Fibroblast of lung (primary cell): ENCODE results near the gene SLC28A1. TPM values are rescaled to one million over a fixed set of nuclear protein-coding genes. Genes with fewer than 3 reads are reported as not detected.

Source experiments
- DNase-seq, 2 donors: peaks; one replicate each; pipeline versions ENCODE4 v3.0.0 to v3.0.0-alpha.2; 2010; ENCODE audit warnings: low read depth in 2 of 2
- H2AFZ ChIP-seq: 2 replicates; pipeline ENCODE4 v1.5.1; 2012; ENCODE audit warnings: low read length, control low read depth, inconsistent platforms
- H3K27ac ChIP-seq: 2 replicates; pipeline ENCODE4 v1.5.1; 2011; ENCODE audit warnings: low read length, control low read depth; ENCODE audit not compliant: insufficient read depth
- H3K27me3 ChIP-seq: 2 replicates; pipeline ENCODE4 v1.5.1; 2011; ENCODE audit warnings: mild to moderate bottlenecking, low read length; ENCODE audit not compliant: control insufficient read depth, insufficient read depth
- H3K36me3 ChIP-seq: 2 replicates; pipeline ENCODE4 v1.5.1; 2011; ENCODE audit warnings: low read length; ENCODE audit not compliant: control insufficient read depth, insufficient read depth
- H3K4me1 ChIP-seq: 2 replicates; pipeline ENCODE4 v1.5.1; 2011; ENCODE audit warnings: low read length; ENCODE audit not compliant: control insufficient read depth, insufficient read depth; ENCODE audit errors: extremely low read depth
- H3K4me2 ChIP-seq: 2 replicates; pipeline ENCODE4 v1.5.1; 2011; ENCODE audit warnings: low read length, control low read depth; ENCODE audit not compliant: insufficient read depth; ENCODE audit errors: extremely low read depth
- H3K4me3 ChIP-seq, 4 experiments: fragments of 200-600 bp in 1 of 4; sonication (generic) in 1 of 4; replicated peaks in 1 of 4; 2 replicates each; pipeline ENCODE4 v1.5.1; 2011 to 2016; ENCODE audit warnings: low read length in 4 of 4, low read depth in 3 of 4, mild to moderate bottlenecking in 3 of 4, control low read depth in 2 of 4, inconsistent platforms in 1 of 4, mixed read lengths in 1 of 4; ENCODE audit not compliant: insufficient read depth in 1 of 4; ENCODE audit errors: control extremely low read depth in 1 of 4
- H3K79me2 ChIP-seq: 2 replicates; pipeline ENCODE4 v1.5.1; 2012; ENCODE audit warnings: mild to moderate bottlenecking, low read length, inconsistent platforms; ENCODE audit not compliant: control insufficient read depth, insufficient read depth
- H3K9ac ChIP-seq: 2 replicates; pipeline ENCODE4 v1.5.1; 2011; ENCODE audit warnings: mild to moderate bottlenecking, low read length, control low read depth; ENCODE audit not compliant: insufficient read depth
- H3K9me3 ChIP-seq: 2 replicates; pipeline ENCODE4 v1.5.1; 2012; ENCODE audit warnings: low read depth, low read length; ENCODE audit not compliant: control insufficient read depth, insufficient read depth
- H4K20me1 ChIP-seq: 2 replicates; pipeline ENCODE4 v1.5.1; 2011; ENCODE audit warnings: low read length; ENCODE audit not compliant: control insufficient read depth, insufficient read depth; ENCODE audit errors: extremely low read depth
- EZH2 ChIP-seq: IDR thresholded peaks from 2 replicates; pipeline ENCODE4 v1.5.1; 2012; ENCODE audit warnings: low read length, control low read depth, mild to moderate bottlenecking; ENCODE audit errors: missing control alignments
- polyA minus RNA-seq: library from RNA; depleted of rRNA, polyadenylated mRNA; stranded (reverse); fragments of >200 nt; gene quantifications from 2 replicates; pipeline ENCODE4 v1.2.3, GENCODE V29; 2011; ENCODE audit warnings: low replicate concordance
- polyA plus RNA-seq, 2 donors: library from polyadenylated mRNA; depleted of rRNA in 1 of 2; stranded (reverse) in 1 of 2; unstranded in 1 of 2; fragments of >200 nt; gene quantifications; 2 replicates each; pipeline ENCODE4 v1.2.1, GENCODE V29; 2011 to 2012; ENCODE audit warnings: missing spikeins in 1 of 2
- total RNA-seq: library from RNA; depleted of rRNA; stranded (reverse); fragments of >200 nt; gene quantifications from 2 replicates; pipeline ENCODE4 v1.2.1, GENCODE V29; 2014
- TF ChIP-seq, protein P1 (sequence below), 2 donors: IDR thresholded peaks in 1 of 2; conservative IDR thresholded peaks in 1 of 2; 1 replicate in 1 of 2; 2 replicates in 1 of 2; pipeline ENCODE4 v1.5.1; 2011 to 2012; ENCODE audit warnings: low read length in 2 of 2, control low read depth in 1 of 2, inconsistent platforms in 1 of 2, low read depth in 1 of 2, mild to moderate bottlenecking in 1 of 2

Gene SLC28A1, protein sequence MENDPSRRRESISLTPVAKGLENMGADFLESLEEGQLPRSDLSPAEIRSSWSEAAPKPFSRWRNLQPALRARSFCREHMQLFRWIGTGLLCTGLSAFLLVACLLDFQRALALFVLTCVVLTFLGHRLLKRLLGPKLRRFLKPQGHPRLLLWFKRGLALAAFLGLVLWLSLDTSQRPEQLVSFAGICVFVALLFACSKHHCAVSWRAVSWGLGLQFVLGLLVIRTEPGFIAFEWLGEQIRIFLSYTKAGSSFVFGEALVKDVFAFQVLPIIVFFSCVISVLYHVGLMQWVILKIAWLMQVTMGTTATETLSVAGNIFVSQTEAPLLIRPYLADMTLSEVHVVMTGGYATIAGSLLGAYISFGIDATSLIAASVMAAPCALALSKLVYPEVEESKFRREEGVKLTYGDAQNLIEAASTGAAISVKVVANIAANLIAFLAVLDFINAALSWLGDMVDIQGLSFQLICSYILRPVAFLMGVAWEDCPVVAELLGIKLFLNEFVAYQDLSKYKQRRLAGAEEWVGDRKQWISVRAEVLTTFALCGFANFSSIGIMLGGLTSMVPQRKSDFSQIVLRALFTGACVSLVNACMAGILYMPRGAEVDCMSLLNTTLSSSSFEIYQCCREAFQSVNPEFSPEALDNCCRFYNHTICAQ
- total RNA-seq (not detected in 2 replicates), polyA plus RNA-seq (not detected in 2 replicates), polyA minus RNA-seq (not detected in 2 replicates)
- not detected in 2 replicates for polyA plus RNA-seq (2012)

DNA sequence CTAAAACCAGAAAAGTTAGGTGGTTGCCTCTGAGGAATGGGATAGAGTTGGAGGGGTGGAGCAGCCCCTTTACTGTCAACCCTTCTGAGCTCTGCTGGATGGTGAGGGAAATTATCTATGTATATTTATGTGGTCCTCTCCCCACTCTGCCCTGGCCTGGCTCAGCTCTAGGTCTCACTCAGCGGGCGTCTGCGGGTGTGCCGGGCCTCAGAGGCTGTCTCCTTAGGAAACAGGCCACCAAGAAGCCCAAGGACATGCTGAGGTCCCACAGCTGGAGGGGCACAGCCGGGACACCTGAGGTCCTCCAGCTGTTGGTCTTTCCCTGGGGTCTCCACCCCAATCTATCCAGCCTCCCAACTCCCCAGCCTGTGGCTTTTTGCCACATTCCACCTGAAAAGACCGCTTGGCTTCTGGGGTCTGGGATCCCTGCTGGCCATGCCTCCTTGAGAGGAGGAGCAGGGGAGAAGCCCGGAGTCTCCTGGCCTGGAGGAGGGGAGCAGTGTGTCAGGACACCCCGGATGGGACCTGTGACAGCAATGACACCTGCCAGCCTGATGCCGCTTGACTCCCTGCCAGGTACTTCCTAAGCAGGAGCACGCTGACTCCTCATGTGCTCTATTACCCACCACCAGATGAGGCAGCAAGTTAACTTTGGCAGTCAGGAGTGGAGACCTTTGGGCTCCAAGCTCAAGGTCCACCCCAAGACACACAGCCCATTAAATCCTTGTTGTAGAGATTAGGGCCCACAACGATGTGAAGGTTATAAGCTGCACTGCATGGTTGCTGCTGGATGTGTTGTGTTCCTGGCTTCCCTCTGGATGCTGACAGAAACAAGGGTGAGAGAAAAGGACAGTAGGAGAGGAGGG lies at the start of gene SLC28A1:
SLC28A1 (plus strand) TSS at position 747 of the 866 bp plus-strand sequence. CDS start 3,099 bp downstream, outside the sequence.
- no peak within 1 kb of the TSS for H3K9ac ChIP-seq
- H4K20me1 ChIP-seq = no peaks in the 10 kb centered on the region
- no peaks in the 10 kb centered on the region for H3K4me1 ChIP-seq
- H3K79me2 ChIP-seq = no peaks in the 10 kb centered on the region
- H3K27me3 ChIP-seq = peaks cover 4% of the 10 kb centered on the region
- TF ChIP-seq, protein P1, sequence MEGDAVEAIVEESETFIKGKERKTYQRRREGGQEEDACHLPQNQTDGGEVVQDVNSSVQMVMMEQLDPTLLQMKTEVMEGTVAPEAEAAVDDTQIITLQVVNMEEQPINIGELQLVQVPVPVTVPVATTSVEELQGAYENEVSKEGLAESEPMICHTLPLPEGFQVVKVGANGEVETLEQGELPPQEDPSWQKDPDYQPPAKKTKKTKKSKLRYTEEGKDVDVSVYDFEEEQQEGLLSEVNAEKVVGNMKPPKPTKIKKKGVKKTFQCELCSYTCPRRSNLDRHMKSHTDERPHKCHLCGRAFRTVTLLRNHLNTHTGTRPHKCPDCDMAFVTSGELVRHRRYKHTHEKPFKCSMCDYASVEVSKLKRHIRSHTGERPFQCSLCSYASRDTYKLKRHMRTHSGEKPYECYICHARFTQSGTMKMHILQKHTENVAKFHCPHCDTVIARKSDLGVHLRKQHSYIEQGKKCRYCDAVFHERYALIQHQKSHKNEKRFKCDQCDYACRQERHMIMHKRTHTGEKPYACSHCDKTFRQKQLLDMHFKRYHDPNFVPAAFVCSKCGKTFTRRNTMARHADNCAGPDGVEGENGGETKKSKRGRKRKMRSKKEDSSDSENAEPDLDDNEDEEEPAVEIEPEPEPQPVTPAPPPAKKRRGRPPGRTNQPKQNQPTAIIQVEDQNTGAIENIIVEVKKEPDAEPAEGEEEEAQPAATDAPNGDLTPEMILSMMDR (conservative IDR thresholded peaks at IDR 0.05 in 1 of 2, IDR thresholded peaks at IDR 0.05 in 1 of 2; ENCODE audit: low read depth in 1 of 2, low read length in 2 of 2) = no peak
- no peak for TF ChIP-seq EZH2
- no peak within 1 kb of the TSS for H2AFZ ChIP-seq
- H3K36me3 ChIP-seq = no peaks in the 10 kb centered on the region
- no peaks in the 10 kb centered on the region for H3K9me3 ChIP-seq
- DNase-seq = no peak
- H3K27ac ChIP-seq = no peak within 1 kb of the TSS
- no peak within 1 kb of the TSS for H3K4me3 ChIP-seq
- no peak within 1 kb of the TSS for H3K4me2 ChIP-seq

DNA sequence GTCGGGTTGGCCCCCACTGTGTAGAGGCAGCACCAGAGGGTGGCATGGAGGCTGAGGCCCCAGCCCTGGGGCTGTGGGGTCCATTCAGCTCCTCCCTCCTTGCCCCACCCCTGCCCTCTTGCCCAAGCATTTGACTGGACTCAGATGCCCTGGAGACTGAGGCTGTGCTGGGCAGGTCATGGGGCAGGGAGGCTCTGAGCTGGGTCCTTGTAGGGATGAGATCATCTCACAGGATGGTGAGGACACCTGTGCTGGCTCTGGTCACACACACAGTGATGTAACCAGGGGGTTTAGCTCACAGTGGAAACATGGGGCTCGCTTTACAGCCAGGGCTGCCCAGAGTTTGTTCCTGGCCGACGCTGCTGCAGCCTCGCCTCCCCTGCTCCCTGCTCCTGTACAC lies 49.5 kb upstream of the SLC28A1 start:
- Histone ChIP-seq H4K20me1 (no peaks in the 10 kb centered on the region), H2AFZ (no peak overlapping the region), H3K9ac (no peak overlapping the region), H3K9me3 (no peaks in the 10 kb centered on the region), H3K4me2 (no peak overlapping the region), H3K27me3 (peaks cover 16% of the 10 kb centered on the region), H3K36me3 (no peaks in the 10 kb centered on the region), H3K4me3 (no peak overlapping the region), H3K79me2 (no peaks in the 10 kb centered on the region), H3K27ac (no peak overlapping the region), H3K4me1 (no peaks in the 10 kb centered on the region)
- DNase-seq = no peak
- TF ChIP-seq EZH2 = no peak
- TF ChIP-seq, protein P1 (conservative IDR thresholded peaks at IDR 0.05 in 1 of 2, IDR thresholded peaks at IDR 0.05 in 1 of 2; ENCODE audit: low read depth in 1 of 2, low read length in 2 of 2) = no peak
